Stimulated activated CD8-positive, alpha-beta memory T cell treated with anti-CD3 and anti-CD28 coated beads, Interleukin-7, amount 100 ng/mL, for 1 hour (primary cell): ENCODE measurements around the gene FOSL2.

Experiments used
- DNase-seq, 2 donors: peaks; one replicate each; pipeline ENCODE4 v3.0.0-alpha.2; 2020; ENCODE audit warnings: low read depth in 2 of 2

The FOSL2 gene

GRCh38 chr2:28412625-28413151 lies 20.0 kb downstream of the FOSL2 start:
- DNase-seq, result no peak

GRCh38 chr2:28413152-28413898 lies 20.7 kb downstream of the FOSL2 start:
- DNase-seq, result no peak

GRCh38 chr2:28413899-28414295 lies 21.2 kb downstream of the FOSL2 start:
- no peak for DNase-seq

GRCh38 chr2:28414583-28414982 lies 21.9 kb downstream of the FOSL2 start:
- no peak for DNase-seq

- no peak for DNase-seq
Measured at GRCh38 chr2:28415010-28415409, 22.4 kb downstream of the FOSL2 start.

GRCh38 chr2:28415715-28416114 lies 23.1 kb downstream of the FOSL2 start:
- DNase-seq, result no peak

GRCh38 chr2:28419003-28419402 lies 26.3 kb downstream of the FOSL2 start:
- DNase-seq, result no peak

- DNase-seq, result no peak
Measured at GRCh38 chr2:28419443-28420270, 27.0 kb downstream of the FOSL2 start.

GRCh38 chr2:28420722-28421121 lies 28.1 kb downstream of the FOSL2 start:
- DNase-seq, result no peak

GRCh38 chr2:28422908-28423741 lies 30.5 kb downstream of the FOSL2 start:
- DNase-seq, result no peak

- DNase-seq, result no peak
Measured at GRCh38 chr2:28423856-28424605, 31.4 kb downstream of the FOSL2 start.

- no peak for DNase-seq
Measured at GRCh38 chr2:28424799-28425463, 32.3 kb downstream of the FOSL2 start.

GRCh38 chr2:28425464-28425835 lies 32.8 kb downstream of the FOSL2 start:
- no peak for DNase-seq

- no peak for DNase-seq
Measured at GRCh38 chr2:28427741-28428415, 35.2 kb downstream of the FOSL2 start.

GRCh38 chr2:28428486-28428885 lies 35.8 kb downstream of the FOSL2 start:
- no peak for DNase-seq

GRCh38 chr2:28429636-28430376 lies 37.1 kb downstream of the FOSL2 start:
- no peak for DNase-seq

- no peak for DNase-seq
Measured at GRCh38 chr2:28430377-28430765, 37.7 kb downstream of the FOSL2 start.

GRCh38 chr2:28430788-28431418 lies 38.2 kb downstream of the FOSL2 start:
- DNase-seq, result no peak

- no peak for DNase-seq
Measured at GRCh38 chr2:28431741-28432140, 39.1 kb downstream of the FOSL2 start.
